22Rv1 (cell line): Measurements from ENCODE around the gene CEP95.

ENCODE experiments used
- CTCF ChIP-seq: fragments of 450-650 bp; IDR thresholded peaks from 2 replicates; pipeline ENCODE4 v1.5.1; 2017; ENCODE audit warnings: mild to moderate bottlenecking
- ZFX ChIP-seq: fragments of 450-650 bp; IDR thresholded peaks from 2 replicates; pipeline ENCODE4 v1.6.1; 2017; ENCODE audit warnings: antibody characterized with exemption, borderline replicate concordance

- TF ChIP-seq CTCF (no peak), ZFX (no peak)
Observed at GRCh38 chr17:64515829-64516228, 9.1 kb downstream of the CEP95 start.
